Eye (tissue), 1 donor: ENCODE measurements around the gene WNT3A.

ENCODE experiments used
- DNase-seq: peaks from one replicate; pipeline ENCODE4 v3.0.0-alpha.2; 2015

Gene WNT3A

DNA sequence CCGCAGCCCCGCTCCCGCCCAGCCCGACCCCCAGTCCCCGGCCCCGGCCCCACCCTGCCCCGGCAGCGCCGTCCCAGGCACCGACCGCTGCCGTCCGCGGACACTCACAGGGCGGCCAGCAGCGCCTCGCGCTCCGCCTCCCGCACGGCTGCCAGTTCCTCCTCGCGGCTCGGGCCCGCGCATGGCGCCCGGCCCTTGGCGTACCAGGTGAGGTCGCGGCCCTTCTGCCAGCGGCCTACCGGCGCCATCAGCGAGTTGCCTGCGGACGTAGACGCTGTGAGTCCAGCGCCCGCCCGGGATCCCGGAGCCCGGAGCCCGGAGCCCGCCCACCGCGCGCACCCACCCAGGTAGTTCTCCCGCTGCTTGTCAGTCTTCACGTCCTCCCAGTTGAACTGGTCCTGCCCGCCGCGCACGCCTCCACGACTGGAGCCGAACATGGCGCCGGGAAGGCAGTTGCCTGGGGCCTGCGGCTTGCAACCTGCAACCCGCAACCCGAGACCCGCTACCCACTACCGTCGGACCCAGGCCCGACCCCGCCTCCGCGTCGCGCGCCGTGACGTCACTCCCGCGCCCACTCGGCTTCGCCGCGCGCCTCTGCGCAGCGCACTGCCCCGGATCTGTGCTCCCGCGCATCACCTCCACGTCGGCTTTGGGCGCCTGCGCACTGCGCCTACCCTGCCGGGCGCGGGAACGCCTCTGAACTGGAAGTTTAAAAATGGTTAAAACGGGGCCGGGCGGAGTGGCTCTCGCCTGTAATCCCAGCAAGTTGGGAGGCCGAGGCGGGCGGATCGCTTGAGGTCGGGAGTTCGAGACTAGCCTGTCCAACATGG, 96.2 kb downstream of the WNT3A start, which contains the start of gene C1orf35:
Gene C1orf35, minus strand, starts transcription at position 535 of the 830 bp plus-strand sequence. Its CDS starts 98 bp downstream, at position 437.
- peak; percentile 98 for DNase-seq

GRCh38 chr1:228104526-228105269, 97.9 kb downstream of the WNT3A start:
- no peak for DNase-seq

GRCh38 chr1:228105270-228105995, 98.6 kb downstream of the WNT3A start:
- DNase-seq: no peak

DNA sequence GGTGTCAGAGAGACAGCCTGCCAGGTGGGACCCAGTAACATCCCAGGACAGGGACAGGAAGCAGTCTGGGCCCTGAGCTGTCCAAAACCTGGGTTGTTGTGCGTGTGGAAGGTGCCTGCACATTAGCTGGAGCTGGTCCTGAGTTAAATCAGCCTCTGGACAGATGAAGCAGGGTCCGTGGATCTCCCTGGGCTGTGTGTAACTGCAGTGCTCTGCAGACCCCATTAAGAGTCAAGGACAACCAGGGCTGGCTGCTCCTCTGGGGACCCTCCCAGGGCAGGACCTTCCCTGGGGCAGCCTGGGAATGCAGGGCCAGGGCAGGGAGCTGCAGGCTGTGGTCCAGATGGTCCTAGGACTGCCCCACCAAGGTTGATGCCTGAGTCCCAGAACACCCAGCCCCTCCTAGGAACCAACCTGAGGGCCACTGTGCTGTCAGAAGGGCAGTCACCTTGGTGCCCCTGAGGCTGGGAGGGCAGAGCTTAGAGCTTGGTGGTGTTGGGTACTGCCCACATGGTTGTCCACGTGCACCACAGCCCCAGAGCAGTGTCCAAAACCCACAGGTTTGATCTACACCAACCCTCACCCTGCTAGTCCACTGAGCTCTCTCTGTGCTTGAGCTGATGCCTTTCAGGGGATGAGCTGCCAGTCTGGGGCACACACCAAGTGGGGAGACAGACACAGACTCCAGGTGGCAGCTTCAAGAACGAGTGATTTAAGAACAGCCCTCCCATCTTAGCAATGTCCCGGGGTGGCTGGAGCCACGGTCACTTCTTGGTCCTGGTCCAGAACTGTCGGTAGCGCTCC, 99.4 kb downstream of the WNT3A start:
- DNase-seq: no peak

GRCh38 chr1:228106800-228107054, 99.9 kb downstream of the WNT3A start:
- DNase-seq: no peak

GRCh38 chr1:228107636-228108035, 100.8 kb downstream of the WNT3A start:
- no peak for DNase-seq

GRCh38 chr1:228108055-228108690, 101.4 kb downstream of the WNT3A start:
- no peak for DNase-seq

DNA sequence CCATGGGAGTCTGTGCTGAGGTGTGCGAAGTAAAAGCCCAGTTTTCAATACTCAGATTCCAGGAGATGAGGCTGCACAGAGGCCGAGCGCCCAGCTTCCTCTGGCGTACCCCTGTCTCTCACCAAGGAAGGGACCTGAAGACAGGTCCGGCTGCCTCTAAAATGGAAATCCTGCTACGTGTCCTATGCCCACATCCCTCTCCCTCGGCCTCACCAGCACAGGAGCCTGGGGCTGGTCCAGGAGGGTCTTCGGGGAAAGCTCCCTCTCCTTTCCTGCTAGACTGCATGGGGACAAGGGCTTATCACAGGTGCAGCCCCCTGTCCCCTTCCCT, 101.9 kb downstream of the WNT3A start:
- DNase-seq: no peak

GRCh38 chr1:228109073-228109961, 102.5 kb downstream of the WNT3A start, which contains the start of gene MRPL55:
Gene MRPL55 (minus strand): TSS chr1:228109299. CDS start chr1:228108260, 1,039 bp downstream.
- DNase-seq: peak; percentile 99

GRCh38 chr1:228109962-228110488, 103.2 kb downstream of the WNT3A start:
- DNase-seq: no peak

GRCh38 chr1:228110556-228110955, 103.8 kb downstream of the WNT3A start:
- no peak for DNase-seq
